HG03103 (cell line): ENCODE measurements around the gene PTPRH.
"Not testable (repeated sequence)": the region's sequence is repeated elsewhere in the genome, so short reads cannot be mapped to it uniquely, and the experiment has no call there.

Experiments
- ATAC-seq: cut with Tn5 transposase; IDR thresholded peaks from one replicate; pipeline ENCODE4 v1.9.1; 2021; ENCODE audit warnings: low read depth; ENCODE audit not compliant: unreplicated experiment

Gene PTPRH

DNA sequence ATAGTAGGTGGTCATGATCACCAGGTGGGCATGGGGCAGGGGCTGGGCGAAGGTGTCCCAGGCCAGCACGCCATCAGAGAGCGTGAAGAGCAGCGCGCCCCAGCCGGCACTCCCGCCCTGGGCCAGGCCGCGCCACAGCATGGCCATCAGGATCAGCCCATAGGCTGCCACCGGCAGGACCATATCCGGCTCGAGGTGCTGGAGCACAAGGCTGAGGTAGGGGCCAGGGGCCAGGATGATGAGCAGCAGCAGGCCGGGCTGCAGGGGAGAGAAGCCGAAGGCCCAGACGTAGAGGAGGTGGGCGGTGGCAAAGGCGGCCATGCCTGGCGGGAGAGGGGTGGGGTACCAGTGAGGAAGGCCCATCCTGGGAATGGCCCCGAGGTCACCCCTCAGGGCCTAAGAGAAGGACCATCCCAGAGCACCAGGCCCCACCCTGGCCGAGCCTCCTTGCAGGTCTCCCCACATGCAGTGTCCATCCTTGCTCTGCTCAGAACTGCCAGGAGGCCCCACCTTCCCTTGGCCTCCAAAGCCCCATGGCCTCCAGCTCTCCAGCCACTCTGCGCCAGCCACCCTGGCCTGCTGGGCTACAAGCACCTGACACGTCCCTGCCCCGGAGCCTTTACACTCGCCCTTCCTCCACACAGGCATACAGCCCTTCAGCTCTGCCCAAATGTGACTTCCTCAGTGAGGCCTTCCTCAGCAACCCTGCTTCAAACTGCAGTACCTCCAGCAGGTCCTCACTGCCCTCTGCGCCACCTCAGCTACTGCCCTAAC is 18.1 kb upstream of the PTPRH start:
- ATAC-seq = no peak

DNA sequence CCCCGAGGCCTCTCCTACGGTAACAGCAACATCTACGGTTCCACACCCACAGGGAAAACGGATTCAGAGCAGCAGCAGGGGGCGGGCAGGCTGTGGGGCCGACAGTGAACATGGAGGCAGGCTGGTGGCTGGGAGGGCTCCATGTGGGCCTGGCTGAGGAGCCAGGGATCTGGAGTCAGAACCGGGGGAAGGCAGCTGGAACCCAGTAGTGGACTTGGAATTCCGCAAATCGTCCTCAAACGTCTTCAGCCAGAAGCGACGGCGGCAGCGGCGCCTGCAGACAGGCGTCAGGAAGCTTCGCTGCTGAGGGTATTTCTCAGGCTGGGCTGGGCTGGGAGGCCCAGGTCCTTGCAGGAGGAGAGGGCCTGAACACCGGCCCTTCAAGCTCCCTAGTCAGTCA is 17.5 kb upstream of the PTPRH start:
- no peak for ATAC-seq

DNA sequence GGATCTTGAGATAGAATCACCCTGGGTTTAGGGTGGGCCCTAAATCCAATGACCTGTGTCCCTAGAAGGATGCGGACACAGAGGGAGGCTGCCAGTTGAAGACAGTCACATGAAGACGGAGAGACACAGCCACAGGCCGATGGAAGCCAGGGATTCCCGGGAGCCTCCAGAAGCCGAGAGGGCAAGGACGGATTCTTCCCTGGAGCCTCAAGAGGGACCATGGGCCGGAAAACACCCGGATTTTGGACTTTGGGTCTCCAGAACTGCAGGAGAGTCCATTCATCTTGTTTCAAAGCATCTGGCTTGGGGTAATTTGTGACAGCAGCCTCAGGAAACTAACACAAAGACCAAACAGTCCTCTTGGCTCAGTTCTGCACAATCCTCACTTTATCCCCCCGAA is 17.0 kb upstream of the PTPRH start:
- no peak for ATAC-seq

DNA sequence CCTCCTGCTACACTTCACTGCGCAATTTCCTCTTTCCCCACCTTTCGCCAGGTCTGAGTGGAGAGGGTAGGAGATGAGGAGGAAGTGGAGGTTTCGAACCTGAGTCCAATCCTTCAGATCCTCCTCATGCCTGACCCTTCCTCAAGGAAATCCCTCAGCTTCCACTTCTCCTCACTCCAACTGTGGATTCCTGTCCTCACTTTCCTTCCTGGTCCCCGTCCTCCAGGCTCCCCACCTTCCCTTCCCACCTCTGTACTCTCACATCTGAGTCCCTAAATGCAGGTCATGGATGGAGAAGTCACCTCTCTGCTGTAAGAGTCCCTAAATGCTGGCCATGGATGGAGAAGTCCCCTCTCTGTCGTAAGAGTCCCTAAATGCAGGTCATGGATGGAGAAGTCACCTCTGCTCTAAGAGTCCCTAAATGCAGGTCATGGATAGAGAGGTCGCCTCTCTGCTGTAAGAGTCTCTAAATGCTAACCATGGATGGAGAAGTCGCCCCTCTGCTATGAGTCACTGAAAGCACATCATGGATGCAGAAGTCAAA is 16.2 kb upstream of the PTPRH start:
- no peak for ATAC-seq

DNA sequence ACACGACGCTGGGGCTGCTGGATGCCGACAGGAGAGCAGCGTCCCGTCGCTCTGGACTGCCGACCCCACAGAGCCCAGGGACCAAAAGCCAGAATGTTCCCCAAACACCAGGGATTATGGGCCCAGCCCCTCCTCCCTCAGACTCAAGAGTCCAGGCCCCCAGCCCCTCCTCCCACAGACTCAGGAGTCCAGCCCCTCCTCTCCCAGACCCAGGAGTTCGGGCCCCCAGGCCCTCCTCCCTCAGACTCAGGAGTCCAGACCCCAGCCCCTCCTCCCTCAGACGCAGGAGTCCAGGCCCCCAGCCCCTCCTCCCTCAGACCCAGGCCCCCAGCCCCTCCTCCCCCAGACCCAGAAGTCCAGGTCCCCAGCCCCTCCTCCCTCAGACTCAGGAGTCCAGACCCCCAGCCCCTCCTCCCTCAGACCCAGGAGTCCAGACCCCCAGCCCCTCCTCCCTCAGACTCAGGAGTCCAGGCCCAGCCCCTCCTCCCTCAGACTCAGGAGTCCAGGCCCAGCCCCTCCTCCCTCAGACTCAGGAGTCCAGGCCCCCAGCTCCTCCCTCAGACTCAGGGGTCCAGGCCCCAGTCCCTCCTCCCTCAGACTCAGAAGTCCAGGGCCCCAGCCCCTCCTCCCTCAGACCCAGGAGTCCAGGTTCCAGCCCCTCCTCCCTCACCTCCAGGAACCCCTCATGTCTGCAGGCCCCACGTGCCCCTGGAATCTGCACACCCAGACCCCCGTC is 15.5 kb upstream of the PTPRH start:
- not testable (repeated sequence) for ATAC-seq

DNA sequence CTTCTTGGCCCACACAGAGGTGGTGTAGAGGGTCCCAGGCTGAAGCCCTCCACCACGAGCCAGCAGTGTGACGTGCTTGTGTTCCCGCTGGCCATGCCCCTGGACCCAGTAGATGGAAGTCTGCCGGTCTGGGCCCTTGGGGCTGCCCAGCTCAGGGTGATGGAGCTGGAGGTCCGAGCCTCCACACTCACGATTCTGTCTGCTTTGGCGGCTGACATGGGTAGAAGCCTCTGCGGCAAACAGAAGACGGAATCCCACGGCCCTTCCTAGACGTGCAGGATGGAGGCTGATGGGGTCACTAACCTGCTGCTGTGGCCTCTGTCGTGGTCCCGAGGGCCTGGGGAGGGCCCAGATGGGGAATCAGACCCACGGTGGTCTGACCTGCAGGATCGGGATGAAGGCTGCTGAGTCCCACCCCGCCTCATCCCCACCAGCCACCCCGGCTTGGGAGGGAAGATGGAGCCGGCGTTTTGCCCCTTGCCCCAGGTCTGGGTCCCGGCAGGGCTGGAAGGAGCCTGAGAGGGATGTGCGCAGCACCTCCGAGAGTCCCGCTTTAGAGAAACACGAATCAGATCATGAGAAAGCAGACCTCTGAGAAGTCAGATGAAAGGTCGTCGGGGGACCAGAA is 14.9 kb upstream of the PTPRH start:
- no peak for ATAC-seq

DNA sequence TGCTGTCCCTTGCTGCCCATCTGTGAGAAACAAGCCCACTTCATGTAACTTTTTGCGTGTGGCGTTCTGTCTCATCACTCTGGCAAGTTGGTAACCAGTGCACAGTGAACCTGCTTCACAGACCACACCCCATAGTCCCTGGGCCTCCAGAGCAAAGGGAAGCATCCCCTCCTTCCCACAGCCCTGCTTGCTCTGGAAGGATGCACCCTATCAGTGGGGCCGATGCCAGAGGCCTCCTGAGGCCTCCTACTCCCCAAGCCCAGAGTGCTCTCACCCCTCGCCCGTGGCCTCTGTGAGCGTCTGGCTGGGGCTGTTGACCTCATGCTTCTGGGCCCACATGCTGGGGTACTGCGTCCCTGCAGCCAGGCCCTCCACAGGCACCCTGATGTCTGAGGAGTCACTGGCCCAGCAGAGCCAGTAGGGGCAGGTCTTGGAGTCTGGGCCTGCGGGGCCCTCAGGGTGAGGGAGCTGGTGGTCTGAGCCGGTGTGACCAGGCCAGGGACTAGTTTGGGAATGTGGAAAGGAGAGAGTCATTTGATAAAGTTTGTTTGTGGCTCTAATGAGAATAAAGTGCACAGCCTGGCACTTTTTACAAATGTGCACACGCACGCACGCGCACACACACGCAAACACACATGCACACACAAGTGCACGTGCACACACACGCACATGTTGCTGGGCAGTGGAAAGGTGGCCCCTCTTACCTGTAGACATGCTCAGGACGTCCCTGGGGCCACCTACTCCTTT is 14.2 kb upstream of the PTPRH start:
- ATAC-seq = no peak

DNA sequence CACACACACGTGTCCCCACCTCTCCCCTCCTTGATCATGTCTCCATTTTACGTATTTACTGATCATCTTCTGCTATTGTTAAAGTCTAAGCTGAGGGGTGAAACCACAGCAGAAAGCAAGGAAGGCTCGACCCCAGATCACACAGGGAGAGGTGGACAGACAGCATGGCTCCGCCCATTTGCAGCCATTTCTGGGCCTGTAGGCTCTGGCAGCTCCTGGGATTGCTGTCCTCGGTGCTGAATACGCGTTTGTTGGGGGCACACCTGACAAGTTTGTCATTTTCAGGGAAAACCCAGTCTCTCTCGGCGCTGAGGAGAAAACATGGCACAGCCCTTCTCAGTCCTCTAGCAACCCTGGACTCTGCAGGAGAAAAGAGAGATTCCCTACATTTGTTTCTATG is 11.2 kb upstream of the PTPRH start:
- no peak for ATAC-seq

DNA sequence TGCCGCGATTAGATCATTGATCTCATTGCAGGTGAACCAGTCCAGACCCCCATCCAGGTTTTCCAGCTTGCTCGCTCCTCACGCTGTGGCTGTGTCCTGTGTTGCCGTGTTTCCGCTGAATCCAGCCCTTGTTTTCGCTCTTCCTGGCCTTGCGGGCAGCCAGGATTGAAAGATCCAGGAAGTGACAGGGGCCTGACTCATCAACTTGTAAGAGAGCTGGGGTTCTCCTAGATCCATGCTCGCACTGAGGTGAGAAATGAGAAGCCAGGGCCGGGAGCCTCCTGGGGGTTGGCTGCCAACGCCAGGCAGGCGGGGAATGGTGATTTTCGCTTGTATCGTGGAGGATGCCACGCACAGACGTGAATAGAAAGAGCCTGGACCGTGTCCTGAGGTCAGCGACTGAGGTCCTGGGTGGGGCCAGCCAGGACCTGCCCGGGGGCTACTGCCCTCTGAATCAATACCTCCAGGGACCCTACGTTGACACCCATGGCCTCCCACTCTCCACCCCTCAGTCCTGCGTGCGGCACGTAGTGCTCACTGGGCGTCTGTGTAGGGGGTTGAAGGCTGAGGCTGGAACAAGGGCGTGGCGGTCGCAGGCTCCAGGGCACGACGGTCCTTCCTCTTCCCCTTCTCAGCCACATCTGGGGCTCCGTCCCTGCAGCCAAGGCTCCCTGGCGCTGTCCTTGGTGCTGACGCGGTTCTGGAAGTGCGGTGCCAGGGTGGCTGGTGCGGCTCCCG is 7.3 kb upstream of the PTPRH start:
- ATAC-seq = no peak

DNA sequence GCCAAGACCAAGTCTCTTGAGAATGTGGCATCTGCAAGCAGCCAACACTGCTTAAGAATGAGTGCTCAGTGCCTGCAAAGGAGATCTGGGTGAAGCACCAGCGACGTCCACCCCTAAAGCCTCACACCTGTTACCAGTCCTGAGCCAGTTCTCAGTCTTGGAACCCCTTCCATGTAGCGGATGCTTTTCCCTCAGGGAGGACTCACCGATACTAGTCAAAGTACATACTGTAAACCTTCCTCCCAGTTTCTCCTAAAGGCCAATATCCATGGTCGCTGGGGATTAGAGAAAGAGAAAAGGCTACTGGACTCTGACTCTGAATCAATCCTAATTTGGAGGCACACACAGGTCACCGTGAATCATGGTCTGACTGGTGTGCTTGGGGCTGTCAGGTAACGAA is 4.2 kb upstream of the PTPRH start:
- no peak for ATAC-seq

DNA sequence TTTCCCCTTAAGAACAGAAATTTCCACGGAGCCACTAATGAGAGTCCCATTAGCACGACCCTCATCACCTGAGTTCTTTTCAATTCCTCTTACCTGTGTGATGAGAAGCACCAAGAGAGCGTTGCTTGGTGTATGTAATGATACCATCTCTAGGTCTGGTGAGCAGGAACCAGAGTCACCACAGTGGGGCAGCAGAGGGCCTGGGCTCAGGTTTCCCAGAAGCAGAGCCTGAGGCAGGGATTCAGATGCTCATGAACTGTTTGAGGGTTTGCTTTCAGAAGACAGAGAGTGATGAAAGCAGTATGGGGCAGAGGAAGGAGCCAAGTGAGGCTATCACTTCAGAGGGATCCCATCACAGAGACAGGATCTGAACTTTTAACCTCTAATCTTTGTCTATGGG is 3.1 kb upstream of the PTPRH start:
- no peak for ATAC-seq

DNA sequence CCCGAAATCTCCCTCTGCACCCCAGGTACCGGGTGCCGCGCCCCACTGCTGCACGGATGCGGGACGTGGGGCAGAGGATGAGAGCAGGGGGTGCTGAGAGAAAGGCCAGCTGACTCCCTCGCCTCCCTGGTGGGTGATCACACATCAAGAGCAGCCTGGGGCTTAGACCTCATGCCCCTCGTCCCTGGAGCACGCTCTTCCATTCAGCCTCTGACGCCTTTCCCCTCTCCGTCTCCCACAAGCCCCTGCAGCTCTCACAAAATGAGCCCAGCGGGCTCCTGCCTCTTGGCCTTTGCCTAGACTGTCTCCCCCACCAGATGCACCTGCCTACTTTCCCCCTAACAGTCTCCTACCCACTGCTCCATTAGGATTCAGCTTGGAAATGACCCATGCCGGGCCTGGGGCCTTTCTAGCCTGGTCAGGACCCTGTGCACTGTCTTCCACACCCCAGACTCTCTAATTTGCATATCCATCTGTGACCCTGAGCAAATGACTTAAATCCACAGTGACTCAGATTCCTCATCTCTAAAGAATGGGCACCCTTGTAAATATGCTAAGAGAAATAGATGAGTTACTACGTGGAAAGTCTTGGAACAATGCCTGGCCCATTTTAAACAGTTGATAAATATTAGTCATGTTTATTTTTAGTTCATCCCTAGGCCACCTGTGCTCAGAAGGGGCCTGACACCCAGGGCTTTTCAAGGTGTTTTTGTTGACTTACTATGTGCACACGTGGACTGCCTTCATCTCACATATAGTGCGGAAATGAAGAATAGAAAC is 582 bp upstream of the PTPRH start:
- ATAC-seq = no peak

DNA sequence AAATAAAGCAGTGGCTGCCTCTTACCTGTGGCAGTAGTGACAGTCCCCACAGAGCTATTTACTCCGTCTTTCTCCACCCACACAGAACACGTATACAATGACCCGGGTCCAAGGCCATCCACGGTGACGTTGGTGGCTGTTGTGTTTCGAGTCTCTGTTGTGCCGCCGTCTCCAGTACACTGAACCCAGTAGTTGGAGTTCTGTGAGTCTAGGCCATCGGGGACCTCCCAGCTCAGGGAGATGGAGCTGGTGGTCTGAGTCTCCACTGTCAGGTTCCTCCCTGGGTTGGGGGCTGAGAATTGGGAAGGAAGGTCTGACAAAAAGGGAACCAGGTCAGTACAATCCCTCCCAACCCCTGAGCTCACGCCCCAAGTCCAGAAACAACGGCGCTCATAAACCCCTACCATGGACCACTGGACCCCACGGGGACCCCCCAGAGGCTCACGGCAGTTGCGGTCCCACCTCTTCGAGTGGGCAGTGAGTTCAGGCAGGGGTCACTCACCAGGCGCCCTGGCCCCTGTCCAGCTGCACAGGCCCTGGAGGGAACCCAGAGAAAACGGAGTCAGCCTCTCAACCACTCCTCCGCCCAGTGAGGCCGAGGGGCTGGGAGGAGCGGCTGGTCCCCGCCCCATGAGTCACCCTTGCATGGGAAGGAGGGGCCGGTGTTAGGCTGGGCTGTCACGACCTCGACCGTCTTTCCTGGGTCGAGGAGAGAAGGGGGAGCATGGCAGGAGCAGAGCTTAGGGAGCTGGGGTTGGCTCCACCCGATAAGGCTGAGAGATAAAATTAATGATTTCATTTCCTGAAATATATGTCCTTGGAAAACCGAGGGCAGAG is 2.4 kb downstream of the PTPRH start:
- ATAC-seq = no peak

DNA sequence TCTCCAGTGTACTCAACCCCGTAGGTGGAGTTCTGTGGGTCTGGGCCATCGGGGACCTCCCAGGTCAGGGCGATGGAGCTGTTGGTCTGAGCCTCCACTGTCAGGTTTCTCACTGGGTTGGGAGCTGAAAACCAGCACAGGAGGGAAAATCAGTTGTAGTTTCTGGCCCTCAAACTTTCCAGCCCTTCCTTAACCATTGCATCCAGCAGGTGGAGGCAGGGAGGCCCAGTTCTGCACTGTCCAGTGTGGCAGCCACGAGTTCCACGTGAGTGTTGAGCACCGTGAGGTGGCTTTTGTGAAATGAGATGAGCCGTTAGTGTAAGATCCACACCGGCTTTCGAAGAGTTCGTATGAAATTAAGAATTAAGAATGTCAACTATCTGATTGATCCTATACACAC is 7.1 kb downstream of the PTPRH start:
- not testable (repeated sequence) for ATAC-seq

DNA sequence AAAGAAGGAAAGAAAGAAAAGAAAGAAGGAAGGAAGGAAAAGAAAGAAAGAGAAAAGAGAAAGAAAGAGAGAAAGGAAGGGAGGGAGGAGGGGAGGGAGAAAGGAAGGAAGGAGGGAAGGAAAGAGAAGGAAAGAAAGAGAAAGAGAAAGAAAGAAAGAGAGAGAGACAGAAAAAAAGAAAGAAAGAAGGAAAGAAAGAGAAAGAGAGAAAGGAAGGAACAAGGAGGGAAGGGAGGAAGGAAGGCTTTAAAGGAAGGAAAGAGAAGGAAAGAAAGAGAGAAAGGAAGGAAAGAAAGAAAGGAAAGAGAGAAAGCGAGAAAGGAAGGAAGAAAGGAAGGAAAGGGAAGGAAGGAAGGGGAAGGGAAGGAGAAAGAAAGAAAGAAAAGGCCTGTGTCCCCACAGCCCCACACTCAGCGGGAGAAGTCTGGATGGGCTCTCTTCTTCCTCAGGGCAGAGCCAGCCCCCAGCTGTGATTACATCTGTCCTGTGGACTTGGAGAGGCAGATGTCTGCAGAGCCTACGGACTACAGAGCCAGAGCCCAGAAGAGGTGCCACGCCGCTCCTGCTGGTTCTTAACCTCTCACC is 9.6 kb downstream of the PTPRH start:
- no peak for ATAC-seq

DNA sequence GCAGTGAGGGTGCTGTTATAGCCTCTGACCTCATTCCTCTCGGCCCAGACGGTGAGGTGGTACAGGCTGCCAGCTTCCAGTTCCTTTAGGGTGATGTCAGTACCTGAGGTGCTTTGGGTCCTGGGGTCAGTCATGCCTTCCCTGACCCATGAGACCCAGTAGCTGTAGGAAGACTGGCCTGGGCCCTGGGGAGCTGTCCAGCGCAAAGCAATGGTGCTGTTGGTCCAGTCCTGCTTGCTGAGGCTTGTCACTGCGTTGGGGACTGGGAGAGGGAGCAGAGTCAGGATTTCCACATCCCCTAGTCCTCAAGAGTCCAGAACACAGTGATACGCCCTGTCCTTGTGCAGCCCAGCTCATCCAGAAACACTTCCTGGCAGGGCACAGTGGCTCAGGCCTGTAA is 10.7 kb downstream of the PTPRH start:
- ATAC-seq = no peak

DNA sequence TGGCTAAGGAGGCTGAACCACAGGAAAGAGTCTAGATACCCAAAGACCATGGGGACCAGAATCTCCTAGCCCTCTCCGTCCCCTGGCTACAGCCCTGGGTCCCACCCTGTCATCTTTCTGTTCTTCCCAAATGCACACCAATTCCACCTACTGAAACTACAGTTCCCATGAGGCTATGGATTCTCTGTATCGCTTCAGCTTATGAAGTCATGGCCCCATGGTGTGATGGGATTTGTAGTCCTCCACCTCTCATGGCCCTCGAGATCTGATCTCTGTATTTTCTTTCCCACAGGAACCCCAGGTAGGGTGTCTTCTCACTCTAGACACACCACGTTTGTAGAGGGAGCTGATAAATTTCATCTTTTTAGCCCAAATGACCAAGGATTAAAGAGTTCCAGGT is 11.8 kb downstream of the PTPRH start:
- ATAC-seq = no peak

DNA sequence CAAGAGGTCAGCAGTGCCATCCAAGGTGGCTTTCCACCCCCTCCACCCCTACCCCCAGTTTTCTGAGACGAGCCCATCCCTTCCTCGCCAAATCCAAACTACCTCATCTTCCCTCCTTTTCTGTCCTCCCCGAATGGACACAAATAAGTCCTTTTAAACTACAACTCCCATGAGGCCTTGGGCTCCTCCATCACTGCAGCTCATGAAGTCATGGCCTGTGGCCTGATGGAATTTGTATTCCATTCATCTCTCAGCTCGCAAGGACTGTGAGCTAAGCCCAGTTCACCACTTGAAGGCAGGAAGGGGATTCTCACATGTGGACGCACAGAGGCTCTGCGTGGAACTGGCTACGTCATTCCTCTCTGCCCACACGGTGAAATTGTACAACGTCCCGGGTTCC is 12.5 kb downstream of the PTPRH start:
- no peak for ATAC-seq
